Measurements from ENCODE around the gene PAX3.

PAX3 gene

DNA sequence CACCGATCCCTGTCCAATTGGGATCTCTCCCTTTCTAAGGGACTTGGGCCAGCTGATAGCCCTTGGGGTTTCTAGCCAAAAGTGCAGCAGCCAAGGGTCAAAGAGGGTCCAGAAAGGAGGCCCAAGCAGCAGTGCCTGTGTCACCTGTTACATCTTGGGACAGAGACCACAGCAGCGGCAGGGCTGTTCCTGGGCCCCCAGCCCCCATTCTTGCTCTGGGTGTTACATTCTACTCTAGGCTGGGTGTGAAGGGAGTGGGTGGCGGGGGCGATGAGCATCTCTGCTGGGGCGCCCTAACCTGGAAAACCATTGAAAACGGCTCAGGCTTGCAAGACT, 1.2 kb downstream of the PAX3 start:
- Mint-ChIP-seq H3K27me3 (peaks cover 84 to 100% of the 10 kb centered on the region in 2 donors), H3K4me1 (peaks cover 11 to 44% of the 10 kb centered on the region in 2 donors), H3K9me3 (peaks cover 5% of the 10 kb centered on the region in 2 donors), H3K27ac (peak overlapping the region; percentile 69), H3K4me3 (peak overlapping the region in 1 of 2 donors; percentile 21), H3K36me3 (peaks cover 10 to 18% of the 10 kb centered on the region in 2 donors)
- no peak for DNase-seq
- no peak for ATAC-seq (replicated peaks)

DNA sequence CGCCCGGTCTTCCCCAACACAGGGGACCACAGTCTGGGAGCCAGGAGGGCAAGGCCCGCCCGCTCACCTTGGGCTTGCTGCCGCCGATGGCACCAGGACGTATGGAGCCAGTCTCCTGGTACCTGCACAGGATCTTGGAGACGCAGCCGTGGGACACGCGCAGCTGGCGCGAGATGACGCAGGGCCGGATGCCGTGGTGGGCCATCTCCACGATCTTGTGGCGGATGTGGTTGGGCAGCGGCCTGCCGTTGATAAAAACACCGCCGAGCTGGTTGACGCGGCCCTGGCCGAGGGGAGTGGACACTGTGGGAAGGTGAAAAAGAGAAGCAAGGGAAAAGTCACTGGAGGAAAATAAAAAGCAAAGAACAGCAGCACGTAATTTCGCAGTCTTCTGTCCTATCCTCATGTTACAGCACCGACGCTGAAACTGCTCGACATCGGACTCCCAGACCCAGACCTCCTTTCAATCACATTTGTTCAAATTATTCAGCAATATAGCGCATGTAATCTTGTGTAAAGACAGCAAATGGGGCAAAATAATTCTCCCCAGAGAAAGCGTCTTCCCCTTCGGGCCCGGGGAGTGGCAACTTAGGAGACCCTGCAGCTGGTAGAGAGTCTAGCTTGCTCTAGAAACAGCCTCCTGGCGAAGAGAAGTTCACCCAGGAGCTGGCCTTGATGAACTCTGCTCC, 1.7 kb downstream of the PAX3 start:
- H3K36me3 Mint-ChIP-seq, result peaks cover 7 to 13% of the 10 kb centered on the region in 2 donors
- H3K4me3 Mint-ChIP-seq, result no peak overlapping the region
- ATAC-seq (replicated peaks) (no peak), DNase-seq (no peak)
- peak overlapping the region; percentile 69 for H3K27ac Mint-ChIP-seq
- H3K9me3 Mint-ChIP-seq, result peaks cover 5% of the 10 kb centered on the region in 2 donors
- H3K4me1 Mint-ChIP-seq, result peaks cover 9 to 39% of the 10 kb centered on the region in 2 donors
- H3K27me3 Mint-ChIP-seq, result peaks cover 84 to 100% of the 10 kb centered on the region in 2 donors

DNA sequence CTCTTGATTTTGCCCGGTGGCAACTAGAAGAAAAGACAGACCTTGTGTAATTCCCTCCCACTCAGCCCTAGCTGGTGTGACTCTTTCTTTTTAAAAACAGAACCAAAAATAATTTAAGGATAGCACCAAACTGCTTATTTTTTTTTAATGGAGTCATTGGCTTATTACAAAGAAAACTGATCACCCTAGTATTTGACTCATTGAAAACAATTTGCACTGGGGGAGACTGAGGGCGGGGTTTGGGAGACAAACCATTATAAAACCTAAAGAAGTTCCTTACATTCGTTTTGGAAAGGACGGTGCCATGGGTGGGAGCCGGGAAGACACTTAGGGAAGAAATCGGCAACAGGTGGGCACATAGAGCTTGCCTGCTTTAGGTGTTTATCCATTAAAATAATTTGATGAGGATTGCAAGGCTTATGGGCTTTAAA, 2.5 kb downstream of the PAX3 start:
- Mint-ChIP-seq H3K27ac (no peak overlapping the region), H3K4me3 (no peak overlapping the region), H3K4me1 (peaks cover 9 to 35% of the 10 kb centered on the region in 2 donors), H3K27me3 (peaks cover 85 to 100% of the 10 kb centered on the region in 2 donors), H3K9me3 (peaks cover 5% of the 10 kb centered on the region in 2 donors), H3K36me3 (peaks cover 5 to 12% of the 10 kb centered on the region in 2 donors)
- ATAC-seq (replicated peaks) (no peak), DNase-seq (no peak)

DNA sequence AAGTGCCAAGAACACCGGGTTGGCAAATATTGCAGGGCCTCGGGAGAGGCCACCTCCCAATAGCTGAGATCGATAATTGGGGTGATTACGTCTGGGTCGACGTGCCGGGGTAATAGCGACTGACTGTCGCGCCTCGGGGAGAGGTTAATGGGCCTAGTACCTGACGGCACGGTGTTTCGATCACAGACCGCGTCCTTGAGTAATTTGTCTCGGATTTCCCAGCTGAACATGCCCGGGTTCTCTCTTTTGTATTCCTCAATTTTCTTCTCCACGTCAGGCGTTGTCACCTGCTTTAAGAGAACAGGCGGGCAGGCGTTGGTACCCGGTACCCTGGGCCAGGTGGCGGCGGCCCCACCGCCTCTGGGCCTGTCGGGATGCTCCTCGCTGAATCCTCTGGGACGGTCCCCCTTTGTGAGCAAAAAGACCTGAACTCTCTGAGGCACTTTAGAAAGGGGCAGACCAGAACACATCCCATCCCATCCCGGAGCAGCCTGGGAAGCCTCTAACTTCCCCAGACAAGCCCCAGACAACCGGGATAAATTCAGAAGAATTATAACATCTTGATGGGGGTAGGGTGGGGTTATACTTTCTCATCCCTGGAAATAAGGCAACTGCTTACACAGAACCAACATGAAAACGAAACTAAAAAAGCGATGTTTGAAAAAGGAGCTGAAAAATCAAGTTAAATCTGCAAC, 3.3 kb downstream of the PAX3 start:
- Mint-ChIP-seq H3K4me3 (peak overlapping the region; percentile 55 to 74), H3K4me1 (peaks cover 9 to 35% of the 10 kb centered on the region in 2 donors), H3K27me3 (peaks cover 86 to 100% of the 10 kb centered on the region in 2 donors), H3K27ac (peak overlapping the region; percentile 78), H3K36me3 (peaks cover 5 to 12% of the 10 kb centered on the region in 2 donors), H3K9me3 (peaks cover 5% of the 10 kb centered on the region in 2 donors)
- ATAC-seq (replicated peaks) (no peak), DNase-seq (no peak)

DNA sequence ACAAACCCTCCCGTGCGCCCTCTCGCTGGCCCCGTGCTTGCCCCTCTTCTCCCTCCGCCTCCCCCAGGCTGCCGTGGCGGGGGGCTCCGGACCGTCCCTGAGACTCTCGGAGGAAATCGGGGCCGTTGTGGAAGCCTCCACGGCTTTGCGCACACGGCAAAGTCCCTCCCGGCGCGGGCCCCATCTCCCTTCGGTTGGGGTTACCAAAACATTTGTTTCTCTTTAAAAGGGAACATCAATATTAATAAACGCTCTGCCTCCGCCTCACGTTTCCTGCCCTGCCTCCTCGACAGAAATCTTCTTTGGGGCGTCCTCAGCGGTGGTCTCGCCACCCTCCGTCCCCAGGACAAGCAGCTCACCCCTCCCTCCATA, 3.8 kb downstream of the PAX3 start:
- no peak for DNase-seq
- peak overlapping the region; percentile 55 to 74 for H3K4me3 Mint-ChIP-seq
- peak overlapping the region; percentile 78 for H3K27ac Mint-ChIP-seq
- ATAC-seq (replicated peaks), result no peak
- H3K27me3 Mint-ChIP-seq, result peaks cover 87 to 100% of the 10 kb centered on the region in 2 donors
- H3K36me3 Mint-ChIP-seq, result peaks cover 5 to 12% of the 10 kb centered on the region in 2 donors
- peaks cover 9 to 35% of the 10 kb centered on the region in 2 donors for H3K4me1 Mint-ChIP-seq
- H3K9me3 Mint-ChIP-seq, result peaks cover 5 to 8% of the 10 kb centered on the region in 2 donors

DNA sequence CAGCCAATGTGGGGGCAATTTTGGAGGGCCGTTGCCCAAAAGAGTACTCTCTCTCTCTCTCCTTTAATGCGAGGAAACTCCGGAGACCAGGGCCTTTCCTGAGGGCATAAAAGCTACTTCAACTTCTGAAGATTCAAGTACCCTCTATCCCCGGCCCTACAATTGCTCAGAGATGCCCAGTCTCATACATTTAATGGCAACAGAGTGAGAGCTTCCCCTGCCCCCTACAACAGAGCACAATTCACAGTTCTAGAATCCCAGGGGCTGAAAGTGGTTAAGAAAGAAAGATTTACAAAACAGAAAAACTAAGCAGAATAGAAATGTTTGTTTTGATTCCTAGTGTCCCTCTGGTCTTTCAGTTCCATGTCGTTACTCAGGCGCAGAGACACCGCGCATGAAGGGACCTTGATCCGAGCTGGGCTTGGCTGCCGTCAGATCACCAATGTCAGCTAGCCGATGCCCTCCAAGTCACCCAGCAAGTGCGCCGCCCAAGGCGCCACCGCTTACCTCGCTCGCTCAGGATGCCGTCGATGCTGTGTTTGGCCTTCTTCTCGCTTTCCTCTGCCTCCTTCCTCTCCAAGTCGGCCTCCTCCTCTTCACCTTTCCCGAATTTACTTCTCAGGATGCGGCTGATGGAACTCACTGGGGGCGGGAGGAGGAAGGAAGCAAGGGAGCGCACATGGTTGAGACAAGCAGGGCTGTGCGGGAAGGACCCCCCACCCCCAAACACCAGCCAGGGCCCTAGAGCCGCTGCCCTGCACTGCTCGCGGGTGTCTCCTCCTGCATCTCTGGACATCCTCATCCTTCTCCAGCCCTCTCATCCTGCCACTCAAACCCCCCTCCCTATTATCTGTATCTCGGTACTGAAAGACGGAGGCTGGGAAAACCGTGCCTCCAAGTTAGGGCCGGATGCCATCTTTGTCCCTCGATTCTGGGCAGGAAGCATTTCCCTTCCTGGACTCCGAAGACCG, 4.9 kb downstream of the PAX3 start:
- Mint-ChIP-seq H3K27me3 (peaks cover 88 to 100% of the 10 kb centered on the region in 2 donors), H3K9me3 (peaks cover 3 to 4% of the 10 kb centered on the region in 2 donors), H3K36me3 (peaks cover 3 to 7% of the 10 kb centered on the region in 2 donors), H3K27ac (peak overlapping the region; percentile 42), H3K4me1 (peaks cover 7 to 29% of the 10 kb centered on the region in 2 donors), H3K4me3 (no peak overlapping the region)
- no peak for DNase-seq
- ATAC-seq (replicated peaks), result no peak

DNA sequence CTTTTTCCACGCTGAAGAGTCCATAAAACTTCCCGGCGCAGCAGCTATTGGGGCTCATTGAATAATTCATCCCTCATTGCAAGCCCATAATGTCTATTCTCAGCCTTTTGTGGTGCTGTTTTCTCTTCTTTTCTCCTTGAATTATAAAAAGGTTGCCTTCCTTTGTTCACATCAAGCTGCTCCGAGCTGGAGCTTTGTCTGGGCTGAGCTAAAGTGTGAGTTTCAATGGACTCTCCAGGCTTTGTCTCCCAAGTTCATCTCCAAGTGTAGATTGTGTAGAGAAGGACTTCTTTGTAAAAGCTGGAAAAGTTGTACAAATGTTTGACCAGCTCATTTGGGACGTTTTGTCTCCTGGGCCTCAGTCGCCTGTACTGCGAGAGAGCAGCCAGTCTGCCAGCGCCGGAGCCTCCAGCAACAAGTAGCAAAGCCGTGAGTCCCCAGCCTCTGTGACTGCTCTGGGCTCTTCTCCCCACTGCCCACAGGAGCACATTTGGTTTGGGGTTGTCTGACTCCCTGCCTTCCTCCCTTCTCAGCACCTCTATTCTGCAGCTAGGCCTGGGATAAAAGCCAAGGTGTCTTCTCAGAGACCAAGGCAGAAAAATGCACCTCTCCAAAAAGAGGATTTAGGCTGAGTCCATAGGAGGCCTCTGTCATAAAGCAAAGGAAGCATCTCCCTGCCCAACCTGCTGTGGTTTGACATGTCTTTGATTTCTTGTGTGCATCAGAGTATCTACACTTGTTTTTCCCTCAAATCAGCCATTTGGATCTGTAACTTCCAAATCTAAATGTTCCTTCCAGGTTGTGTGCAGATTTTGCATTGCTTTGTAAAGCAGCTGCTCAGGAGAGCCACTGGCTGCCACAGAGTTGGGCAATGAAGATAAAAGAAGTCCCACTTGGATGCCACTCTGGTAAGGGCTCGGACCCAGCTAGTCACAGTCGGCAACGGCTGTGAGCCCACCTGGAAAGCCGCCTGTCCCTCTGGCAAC, 6.4 kb downstream of the PAX3 start:
- Mint-ChIP-seq H3K27ac (peak overlapping the region; percentile 66), H3K4me3 (no peak overlapping the region), H3K4me1 (peaks cover 5 to 27% of the 10 kb centered on the region in 2 donors), H3K36me3 (peaks cover 1 to 7% of the 10 kb centered on the region in 2 donors), H3K27me3 (peaks cover 82 to 91% of the 10 kb centered on the region in 2 donors), H3K9me3 (peaks cover 0 to 4% of the 10 kb centered on the region in 2 donors)
- DNase-seq (no peak), ATAC-seq (replicated peaks) (no peak)

DNA sequence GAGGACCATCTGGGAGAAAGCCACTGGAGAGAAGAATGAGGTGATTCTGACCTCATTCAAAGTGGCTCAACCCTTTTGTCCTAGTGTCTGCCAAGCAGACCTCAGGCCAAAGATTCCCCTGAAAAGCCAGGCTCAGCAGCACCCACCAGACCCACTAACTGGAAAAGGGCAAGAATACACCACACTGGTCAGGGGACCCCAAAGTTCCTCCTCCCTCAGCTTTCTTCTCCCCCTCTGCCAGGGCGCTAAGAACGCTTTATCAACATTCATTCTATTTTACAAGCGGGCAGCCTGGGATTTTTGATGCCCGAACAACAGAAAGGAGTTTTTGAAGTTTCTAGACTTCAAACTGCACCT, 7.3 kb downstream of the PAX3 start:
- Mint-ChIP-seq H3K36me3 (peaks cover 1 to 7% of the 10 kb centered on the region in 2 donors), H3K9me3 (peaks cover 0 to 4% of the 10 kb centered on the region in 2 donors), H3K27me3 (peaks cover 72 to 87% of the 10 kb centered on the region in 2 donors), H3K4me1 (peaks cover 5 to 21% of the 10 kb centered on the region in 2 donors), H3K4me3 (no peak overlapping the region), H3K27ac (no peak overlapping the region)
- no peak for ATAC-seq (replicated peaks)
- DNase-seq, result no peak

DNA sequence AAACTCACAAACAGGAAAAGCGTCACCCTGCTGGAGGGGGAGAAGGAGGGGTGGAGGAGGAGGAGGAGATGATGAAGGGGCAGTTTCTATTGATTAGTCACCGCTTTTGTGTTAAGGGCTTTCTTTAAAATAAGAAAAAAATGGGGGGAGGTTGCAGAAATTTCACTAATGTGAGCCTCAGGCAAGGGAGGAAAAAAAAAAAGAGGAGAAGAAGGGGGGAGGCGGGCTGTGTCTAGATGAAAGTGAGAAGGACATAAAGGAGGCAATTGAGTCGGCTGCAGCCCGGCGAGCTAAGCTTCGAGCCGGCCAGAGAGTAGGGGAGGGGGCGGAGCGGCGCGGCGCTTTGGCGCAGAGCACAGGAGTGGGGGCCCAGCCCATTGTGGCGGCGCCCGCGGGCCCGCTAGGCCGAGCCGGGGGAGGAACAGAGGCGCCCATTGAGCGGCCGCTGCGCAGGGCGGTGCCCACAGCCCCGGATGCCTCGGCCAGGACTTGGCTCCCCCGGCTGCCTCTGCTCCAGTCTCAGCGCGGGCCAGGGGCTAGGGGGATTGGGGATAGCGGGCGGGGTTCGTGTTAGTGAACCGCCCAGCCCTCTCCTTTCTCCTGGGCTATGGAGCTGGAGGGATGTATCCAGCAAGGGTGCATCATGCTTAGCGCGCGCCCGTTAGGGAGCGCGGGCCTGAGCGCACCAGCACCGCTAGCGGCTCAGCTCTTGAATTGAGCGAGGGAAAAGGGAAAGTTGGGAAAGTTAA, 7.9 kb downstream of the PAX3 start:
- Mint-ChIP-seq H3K27me3 (peaks cover 69 to 87% of the 10 kb centered on the region in 2 donors), H3K4me3 (no peak overlapping the region), H3K4me1 (peaks cover 5 to 17% of the 10 kb centered on the region in 2 donors), H3K36me3 (peaks cover 0 to 7% of the 10 kb centered on the region in 2 donors), H3K9me3 (peaks cover 0 to 4% of the 10 kb centered on the region in 2 donors), H3K27ac (no peak overlapping the region)
- ATAC-seq (replicated peaks) (no peak), DNase-seq (no peak)

DNA sequence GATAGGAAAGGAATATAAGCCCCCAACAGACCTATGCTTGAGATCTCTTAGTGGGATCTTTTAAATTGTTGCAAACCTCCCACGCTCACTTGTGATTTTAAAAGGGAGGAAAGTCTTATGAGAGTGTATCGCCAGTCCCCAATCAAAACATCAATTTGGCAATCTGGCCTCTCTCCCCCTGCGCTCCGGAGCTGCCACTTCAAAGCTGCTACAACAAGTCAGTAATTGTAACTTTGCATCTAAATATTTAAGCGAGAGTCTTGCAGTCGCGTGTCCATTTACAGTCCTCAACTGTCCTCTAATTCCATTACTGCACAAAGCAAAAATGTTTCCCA, 8.4 kb downstream of the PAX3 start:
- Mint-ChIP-seq H3K4me1 (peaks cover 5 to 12% of the 10 kb centered on the region in 2 donors), H3K9me3 (peaks cover 0 to 4% of the 10 kb centered on the region in 2 donors), H3K36me3 (peaks cover 0 to 4% of the 10 kb centered on the region in 2 donors), H3K27ac (no peak overlapping the region), H3K27me3 (peaks cover 67 to 84% of the 10 kb centered on the region in 2 donors), H3K4me3 (no peak overlapping the region)
- ATAC-seq (replicated peaks) (no peak), DNase-seq (no peak)

DNA sequence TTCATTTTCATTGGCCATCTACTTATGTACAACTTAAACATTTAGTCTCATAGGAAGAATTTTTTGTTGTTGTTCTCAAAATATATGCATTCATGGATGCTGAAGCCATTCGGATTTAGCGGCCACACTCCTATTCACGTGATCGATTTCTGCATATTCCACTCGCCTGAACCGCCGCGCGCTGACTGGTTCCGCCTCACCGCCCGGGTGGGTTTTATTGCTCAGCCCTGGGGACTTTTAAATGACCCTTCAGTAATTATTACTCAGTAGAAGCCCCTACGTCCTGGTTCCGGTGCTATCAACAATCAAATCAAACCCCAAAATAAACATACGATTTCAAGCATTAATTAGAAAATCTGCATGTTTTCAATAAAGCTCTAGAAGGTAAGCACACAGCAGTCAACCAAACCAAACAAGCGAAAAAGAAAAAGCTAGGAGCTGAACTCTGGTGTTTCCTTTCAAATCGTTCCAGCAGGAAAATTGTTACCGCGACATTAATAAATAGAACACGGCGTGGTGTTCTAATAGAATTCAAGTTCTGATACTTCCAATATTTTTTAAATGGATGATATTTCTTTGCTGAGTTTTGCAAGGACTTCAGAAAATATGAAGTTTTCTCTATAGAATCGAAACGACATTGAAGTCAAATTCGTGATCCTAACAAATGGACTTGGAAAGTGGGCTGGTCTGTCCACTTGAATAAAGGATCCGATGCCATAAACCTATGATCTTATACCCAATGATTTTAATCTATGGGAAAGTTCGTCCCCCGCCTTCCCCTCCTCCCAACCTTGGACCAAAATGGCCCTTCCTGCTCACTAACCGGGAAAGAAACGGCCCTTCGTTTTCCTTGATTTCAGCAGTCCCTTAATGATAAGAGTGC, 9.3 kb downstream of the PAX3 start:
- peaks cover 0 to 5% of the 10 kb centered on the region in 2 donors for H3K4me1 Mint-ChIP-seq

More for the DNA sequence above, 9.3 kb downstream of the PAX3 start:
- Mint-ChIP-seq H3K27ac (peak overlapping the region; percentile 37), H3K27me3 (peaks cover 60 to 78% of the 10 kb centered on the region in 2 donors), H3K9me3 (peaks cover 0 to 4% of the 10 kb centered on the region in 2 donors), H3K4me3 (no peak overlapping the region), H3K36me3 (no peaks in the 10 kb centered on the region)
- ATAC-seq (replicated peaks) (no peak), DNase-seq (no peak)

Measured in stimulated activated naive B cell treated with anti-CD40 and anti-IgM and Interleukin-4, amounts not matched to agents 10 μg/mL and 1 μg/mL and 100 μg/mL, for 72 hours (primary cell).